ENCODE data around the gene C1QA. TPM values are rescaled to one million over a fixed set of nuclear protein-coding genes. Genes with fewer than 3 reads are reported as not detected.

Gene C1QA
- total and polyA plus RNA-seq, 2 of the 13 experiments (the other 11 are each of a cell fraction or from before 2014, with no cell fraction given) = not detected

GRCh38 chr1:22619252-22619651 is 17.2 kb upstream of the C1QA start:
- intact Hi-C loops (cut with micrococcal nuclease; ENCODE audit: unreplicated experiment) = no loop called here
- ATAC-seq (no peak), DNase-seq (ENCODE audit: low spot score) (no peak), FAIRE-seq (no peak)
- Histone ChIP-seq H3K9ac (ENCODE audit: insufficient read depth, low read depth, low read length) (no peak overlapping the region), H3K27ac (ENCODE audit: extremely low read length, insufficient read depth, low read length) (no peak overlapping the region), H3K9me3 (ENCODE audit: low read length) (no peaks in the 10 kb centered on the region), H3K79me2 (ENCODE audit: insufficient read depth, low read length) (no peaks in the 10 kb centered on the region), H3K4me3 (replicated peaks in 1 of 3; ENCODE audit: insufficient read depth in 1 of 3, low read depth in 2 of 3, low read length in 3 of 3) (no peak overlapping the region), H3K4me2 (ENCODE audit: low read depth, low read length) (no peak overlapping the region), H2AFZ (ENCODE audit: low read length) (no peak overlapping the region), H3K36me3 (replicated peaks in 1 of 2; ENCODE audit: control insufficient read depth in 1 of 2, insufficient read depth in 2 of 2, low read length in 2 of 2) (no peaks in the 10 kb centered on the region), H3K27me3 (ENCODE audit: control insufficient read depth in 1 of 2, insufficient read depth in 2 of 2, low read length in 2 of 2) (peaks cover 6 to 50% of the 10 kb centered on the region in 2 experiments), H3K4me1 (ENCODE audit: insufficient read depth, low read length) (no peaks in the 10 kb centered on the region), H4K20me1 (ENCODE audit: insufficient read depth, low read length) (0 out of 2 replicates have a peak, but pooled peaks cover 6% of the 10 kb centered on the region)
- 16% methylated on average over 7 of the region's 7 CpGs for WGBS (ENCODE audit: low lambda C conversion rate)
- ChIA-PET CTCF (ENCODE audit: low intra/inter-chr PET ratio, low total read pairs) (no interaction called here), POLR2A (no interaction called here)
- in situ Hi-C loops (cut with HindIII; ENCODE audit: extremely low pct_ligation_motif_present, low pct_unique_long_range_greater_than_20kb) = no loop called here
- BruUV-seq (replicated peaks) = no TSS peak
- TF ChIP-seq ZC3H13 (CRISPR knock-in tag; IDR thresholded peaks at IDR 0.05) (no peak), ZIK1 (CRISPR knock-in tag; IDR thresholded peaks at IDR 0.05; ENCODE audit: borderline replicate concordance, low read depth) (no peak), REST (IDR thresholded peaks at IDR 0.05; ENCODE audit: borderline replicate concordance in 1 of 2, low read depth in 1 of 2, low read length in 2 of 2) (no peak), NFE2 (CRISPR knock-in tag; IDR thresholded peaks at IDR 0.05) (no peak), SMC3 (IDR thresholded peaks at IDR 0.05; ENCODE audit: low read length) (no peak), PRMT3 (CRISPR knock-in tag; IDR thresholded peaks at IDR 0.05; ENCODE audit: borderline replicate concordance, low read depth) (no peak), BRD4 (CRISPR knock-in tag; IDR thresholded peaks at IDR 0.05) (no peak), ZNF430 (CRISPR knock-in tag; IDR thresholded peaks at IDR 0.05) (no peak), ZNF678 (CRISPR knock-in tag; IDR thresholded peaks at IDR 0.05) (no peak)
- TF ChIP-seq, protein P1, sequence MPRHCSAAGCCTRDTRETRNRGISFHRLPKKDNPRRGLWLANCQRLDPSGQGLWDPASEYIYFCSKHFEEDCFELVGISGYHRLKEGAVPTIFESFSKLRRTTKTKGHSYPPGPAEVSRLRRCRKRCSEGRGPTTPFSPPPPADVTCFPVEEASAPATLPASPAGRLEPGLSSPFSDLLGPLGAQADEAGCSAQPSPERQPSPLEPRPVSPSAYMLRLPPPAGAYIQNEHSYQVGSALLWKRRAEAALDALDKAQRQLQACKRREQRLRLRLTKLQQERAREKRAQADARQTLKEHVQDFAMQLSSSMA (CRISPR knock-in tag; IDR thresholded peaks at IDR 0.05) = no peak
- TF ChIP-seq, protein P2, sequence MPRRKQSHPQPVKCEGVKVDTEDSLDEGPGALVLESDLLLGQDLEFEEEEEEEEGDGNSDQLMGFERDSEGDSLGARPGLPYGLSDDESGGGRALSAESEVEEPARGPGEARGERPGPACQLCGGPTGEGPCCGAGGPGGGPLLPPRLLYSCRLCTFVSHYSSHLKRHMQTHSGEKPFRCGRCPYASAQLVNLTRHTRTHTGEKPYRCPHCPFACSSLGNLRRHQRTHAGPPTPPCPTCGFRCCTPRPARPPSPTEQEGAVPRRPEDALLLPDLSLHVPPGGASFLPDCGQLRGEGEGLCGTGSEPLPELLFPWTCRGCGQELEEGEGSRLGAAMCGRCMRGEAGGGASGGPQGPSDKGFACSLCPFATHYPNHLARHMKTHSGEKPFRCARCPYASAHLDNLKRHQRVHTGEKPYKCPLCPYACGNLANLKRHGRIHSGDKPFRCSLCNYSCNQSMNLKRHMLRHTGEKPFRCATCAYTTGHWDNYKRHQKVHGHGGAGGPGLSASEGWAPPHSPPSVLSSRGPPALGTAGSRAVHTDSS (CRISPR knock-in tag; conservative IDR thresholded peaks at IDR 0.05) = no peak
- TF ChIP-seq, protein P3, sequence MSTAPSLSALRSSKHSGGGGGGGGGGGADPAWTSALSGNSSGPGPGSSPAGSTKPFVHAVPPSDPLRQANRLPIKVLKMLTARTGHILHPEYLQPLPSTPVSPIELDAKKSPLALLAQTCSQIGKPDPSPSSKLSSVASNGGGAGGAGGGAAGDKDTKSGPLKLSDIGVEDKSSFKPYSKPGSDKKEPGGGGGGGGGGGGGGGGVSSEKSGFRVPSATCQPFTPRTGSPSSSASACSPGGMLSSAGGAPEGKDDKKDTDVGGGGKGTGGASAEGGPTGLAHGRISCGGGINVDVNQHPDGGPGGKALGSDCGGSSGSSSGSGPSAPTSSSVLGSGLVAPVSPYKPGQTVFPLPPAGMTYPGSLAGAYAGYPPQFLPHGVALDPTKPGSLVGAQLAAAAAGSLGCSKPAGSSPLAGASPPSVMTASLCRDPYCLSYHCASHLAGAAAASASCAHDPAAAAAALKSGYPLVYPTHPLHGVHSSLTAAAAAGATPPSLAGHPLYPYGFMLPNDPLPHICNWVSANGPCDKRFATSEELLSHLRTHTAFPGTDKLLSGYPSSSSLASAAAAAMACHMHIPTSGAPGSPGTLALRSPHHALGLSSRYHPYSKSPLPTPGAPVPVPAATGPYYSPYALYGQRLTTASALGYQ (CRISPR knock-in tag; IDR thresholded peaks at IDR 0.05) = no peak

All from HepG2 (cell line).